ENCODE data around the gene TRAPPC11.

TRAPPC11 gene

DNA sequence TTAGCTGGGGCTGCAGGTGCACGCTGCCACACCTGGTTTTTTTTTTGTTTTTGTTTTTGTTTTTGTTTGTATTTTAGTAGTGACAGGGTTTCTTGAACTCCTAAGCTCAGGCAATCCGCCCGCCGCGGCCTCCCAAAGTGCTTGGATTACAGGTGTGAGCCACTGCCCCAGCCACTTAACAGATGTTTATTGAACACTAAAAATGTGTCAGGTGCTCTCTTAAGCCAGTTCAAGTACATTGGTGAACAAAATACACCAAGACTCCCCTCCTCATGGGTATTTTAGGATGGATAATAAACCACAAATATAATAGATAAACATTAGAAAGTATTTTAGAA is 69.9 kb downstream of the TRAPPC11 start:
- TF ChIP-seq, protein P1, sequence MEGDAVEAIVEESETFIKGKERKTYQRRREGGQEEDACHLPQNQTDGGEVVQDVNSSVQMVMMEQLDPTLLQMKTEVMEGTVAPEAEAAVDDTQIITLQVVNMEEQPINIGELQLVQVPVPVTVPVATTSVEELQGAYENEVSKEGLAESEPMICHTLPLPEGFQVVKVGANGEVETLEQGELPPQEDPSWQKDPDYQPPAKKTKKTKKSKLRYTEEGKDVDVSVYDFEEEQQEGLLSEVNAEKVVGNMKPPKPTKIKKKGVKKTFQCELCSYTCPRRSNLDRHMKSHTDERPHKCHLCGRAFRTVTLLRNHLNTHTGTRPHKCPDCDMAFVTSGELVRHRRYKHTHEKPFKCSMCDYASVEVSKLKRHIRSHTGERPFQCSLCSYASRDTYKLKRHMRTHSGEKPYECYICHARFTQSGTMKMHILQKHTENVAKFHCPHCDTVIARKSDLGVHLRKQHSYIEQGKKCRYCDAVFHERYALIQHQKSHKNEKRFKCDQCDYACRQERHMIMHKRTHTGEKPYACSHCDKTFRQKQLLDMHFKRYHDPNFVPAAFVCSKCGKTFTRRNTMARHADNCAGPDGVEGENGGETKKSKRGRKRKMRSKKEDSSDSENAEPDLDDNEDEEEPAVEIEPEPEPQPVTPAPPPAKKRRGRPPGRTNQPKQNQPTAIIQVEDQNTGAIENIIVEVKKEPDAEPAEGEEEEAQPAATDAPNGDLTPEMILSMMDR (IDR thresholded peaks at IDR 0.05; ENCODE audit: low read depth, low read length) = no peak
- no peak overlapping the region for H3K4me3 ChIP-seq (ENCODE audit: low read depth, low read length)

DNA sequence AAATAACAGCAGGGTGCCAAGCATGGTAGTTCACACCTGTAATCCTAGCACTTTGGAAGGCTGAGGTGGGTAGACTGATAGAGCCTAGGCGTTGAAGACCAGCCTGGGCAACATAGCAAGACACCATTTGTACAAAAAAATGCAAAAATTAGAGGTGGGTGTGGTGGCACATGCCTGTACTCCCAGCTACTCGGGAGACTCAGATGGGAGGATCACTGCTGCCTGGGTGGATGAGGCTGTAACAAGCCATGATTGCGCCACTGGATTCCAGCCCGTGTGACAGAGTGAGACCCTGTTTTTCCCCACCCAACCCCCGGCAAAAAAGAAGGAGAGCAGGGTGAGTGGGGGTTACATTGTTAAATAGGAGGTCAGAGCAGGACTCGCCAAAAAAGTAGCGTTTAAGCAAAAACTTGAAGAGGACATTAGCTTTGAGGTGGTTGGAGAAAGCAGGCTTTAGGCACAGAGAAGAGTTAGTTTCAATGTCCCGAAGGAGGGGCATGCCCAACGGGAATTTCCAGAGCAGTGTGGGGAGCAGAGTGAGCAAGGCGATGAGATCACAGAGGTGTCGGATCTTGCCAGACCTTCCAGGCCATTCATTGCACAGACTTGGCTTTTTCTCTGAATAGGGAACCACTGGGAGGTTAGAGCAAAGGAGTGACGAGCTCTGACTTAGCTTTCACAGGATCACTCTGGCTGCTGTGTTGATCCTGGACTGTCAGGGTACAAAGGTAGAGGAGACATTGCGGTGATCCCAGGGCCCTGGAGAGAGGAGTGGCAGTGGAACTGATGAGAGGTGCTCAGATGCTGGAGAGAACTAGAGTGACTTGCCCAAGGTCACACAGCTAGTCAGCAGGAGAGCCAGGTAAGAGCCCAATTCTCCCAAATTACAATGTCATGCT is 70.6 kb downstream of the TRAPPC11 start:
- H3K4me3 ChIP-seq (ENCODE audit: low read depth, low read length) = no peak overlapping the region
- TF ChIP-seq, protein P1 (IDR thresholded peaks at IDR 0.05; ENCODE audit: low read depth, low read length) = no peak

DNA sequence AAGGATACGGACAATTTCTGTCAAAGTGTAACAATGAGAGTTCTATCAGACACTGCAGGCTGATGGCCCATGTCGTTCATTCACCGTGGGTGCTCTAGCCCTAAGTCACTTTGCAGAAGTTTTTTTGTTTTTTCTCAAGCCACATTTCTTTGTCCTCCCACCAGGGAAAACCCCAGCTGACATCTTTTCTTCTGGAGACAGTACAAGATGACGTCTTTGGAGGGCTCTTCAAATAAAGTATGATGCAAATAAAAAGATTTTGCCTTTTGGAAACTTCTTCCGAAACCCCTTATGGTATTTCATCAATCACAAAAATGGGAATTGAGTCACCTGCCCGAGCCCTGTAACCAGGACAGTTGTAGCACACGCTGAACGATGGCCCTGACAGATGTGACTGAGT is 73.2 kb downstream of the TRAPPC11 start:
- TF ChIP-seq, protein P1 (IDR thresholded peaks at IDR 0.05; ENCODE audit: low read depth, low read length) = no peak
- H3K4me3 ChIP-seq (ENCODE audit: low read depth, low read length) = no peak overlapping the region

DNA sequence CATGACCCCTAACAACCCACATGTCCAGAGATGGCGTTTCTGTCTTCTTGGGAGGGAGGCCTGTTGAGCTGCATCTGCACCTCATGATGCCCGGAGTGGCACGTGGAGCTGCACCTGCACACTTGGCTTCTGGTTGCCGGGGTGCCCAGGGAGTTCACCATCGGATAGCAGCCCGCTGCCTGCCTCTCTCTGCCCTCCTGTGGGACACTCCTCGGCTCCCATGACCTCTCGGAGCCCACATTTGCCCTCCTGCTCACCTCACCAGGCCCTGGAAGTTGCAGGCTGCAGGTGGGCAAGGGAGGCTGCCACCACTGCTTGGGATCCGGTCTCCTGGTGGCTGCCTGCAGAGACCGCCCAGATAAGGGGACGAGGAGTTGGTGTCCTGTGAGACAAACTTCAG is 74.1 kb downstream of the TRAPPC11 start:
- TF ChIP-seq, protein P1 (IDR thresholded peaks at IDR 0.05; ENCODE audit: low read depth, low read length) = no peak
- no peak overlapping the region for H3K4me3 ChIP-seq (ENCODE audit: low read depth, low read length)

DNA sequence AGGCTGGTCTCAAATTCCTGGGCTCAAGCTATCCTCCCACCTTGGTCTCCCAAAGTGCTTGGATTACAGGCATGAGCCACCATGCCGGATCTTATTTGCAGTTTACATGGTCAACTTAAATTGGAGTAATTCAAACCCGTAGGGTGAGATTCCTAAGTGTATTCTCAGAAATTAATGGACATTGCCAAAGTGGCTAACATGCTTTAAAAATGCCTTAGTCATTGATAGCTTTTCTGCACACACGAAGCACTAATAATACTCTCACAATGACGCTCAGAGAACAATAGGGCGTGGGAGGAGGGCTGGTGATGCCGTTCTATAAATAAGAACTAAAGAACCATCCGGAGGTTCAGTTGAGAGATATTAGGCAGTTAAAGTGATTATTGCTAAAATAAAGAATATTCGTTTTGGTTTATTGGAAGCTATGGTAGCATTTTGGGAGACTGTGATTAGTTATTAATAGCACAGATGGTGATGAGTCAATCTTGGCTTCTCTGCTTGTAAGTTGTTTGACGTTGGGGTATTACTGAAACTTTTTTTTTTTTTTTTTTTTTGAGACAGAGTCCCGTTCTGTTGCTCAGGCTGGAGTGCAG is 79.1 kb downstream of the TRAPPC11 start:
- TF ChIP-seq, protein P1 (IDR thresholded peaks at IDR 0.05; ENCODE audit: low read depth, low read length) = no peak
- no peak overlapping the region for H3K4me3 ChIP-seq (ENCODE audit: low read depth, low read length)

DNA sequence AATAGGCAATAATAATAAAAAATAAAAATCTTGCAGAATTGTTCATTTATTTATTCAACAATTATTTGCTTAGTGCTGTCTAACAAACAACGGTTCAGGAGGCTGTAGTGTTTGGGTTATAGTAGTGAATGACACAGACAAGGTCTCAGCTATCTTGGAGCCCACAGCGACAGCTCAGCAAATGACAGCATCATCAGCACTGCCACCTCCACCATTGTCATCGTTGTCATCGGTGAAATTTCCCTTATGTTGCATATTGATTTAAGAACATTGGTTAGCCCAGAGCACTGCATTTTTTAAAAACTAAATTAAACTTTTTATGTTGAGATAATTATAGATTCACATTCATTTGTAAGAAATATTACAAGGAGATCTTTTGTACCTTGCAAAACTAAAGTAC is 79.9 kb downstream of the TRAPPC11 start:
- TF ChIP-seq, protein P1 (IDR thresholded peaks at IDR 0.05; ENCODE audit: low read depth, low read length) = no peak
- H3K4me3 ChIP-seq (ENCODE audit: low read depth, low read length) = no peak overlapping the region
